Mesothelial cell of epicardium (in vitro differentiated cells): ENCODE measurements around the gene CCL3. TPM values are rescaled to one million over a fixed set of nuclear protein-coding genes. Genes with fewer than 3 reads are reported as not detected.
"Not testable (repeated sequence)": the region's sequence is repeated elsewhere in the genome, so short reads cannot be mapped to it uniquely, and the experiment has no call there.

ENCODE experiments used
- DNase-seq, 2 experiments: peaks; one replicate each; pipeline ENCODE4 v3.0.0; 2021; ENCODE audit warnings: low spot score in 2 of 2; ENCODE audit not compliant: unreplicated experiment in 2 of 2
- H3K27ac Mint-ChIP-seq: 2 replicates; pipeline ENCODE4 v1.8.0; 2021; ENCODE audit warnings: mixed read lengths
- H3K27me3 Mint-ChIP-seq: 2 replicates; pipeline ENCODE4 v1.8.0; 2021; ENCODE audit warnings: low read depth, mixed read lengths
- H3K36me3 Mint-ChIP-seq: 2 replicates; pipeline ENCODE4 v1.8.0; 2021; ENCODE audit warnings: mixed read lengths
- H3K4me1 Mint-ChIP-seq: 2 replicates; pipeline ENCODE4 v1.8.0; 2021; ENCODE audit warnings: mixed read lengths
- H3K4me3 Mint-ChIP-seq: 2 replicates; pipeline ENCODE4 v1.8.0; 2021; ENCODE audit warnings: mild to moderate bottlenecking, moderate library complexity, mixed read lengths
- H3K9me3 Mint-ChIP-seq: 2 replicates; pipeline ENCODE4 v1.8.0; 2021; ENCODE audit warnings: mixed read lengths
- CTCF ChIP-seq: fragments of 200-600 bp; sonication (generic); IDR thresholded peaks from one replicate; pipeline ENCODE4 v1.5.0; 2021; ENCODE audit warnings: antibody characterized with exemption; ENCODE audit not compliant: unreplicated experiment
- total RNA-seq: library from RNA; stranded (reverse); gene quantifications from 3 replicates; pipeline ENCODE4 v1.2.1, GENCODE V29; 2021

Gene CCL3
- total RNA-seq, 1 donor from 2014 or later: not detected

- Mint-ChIP-seq H3K36me3 (no peaks in the 10 kb centered on the region), H3K27ac (no peak overlapping the region), H3K4me3 (no peak overlapping the region), H3K27me3 (peaks cover 48% of the 10 kb centered on the region), H3K9me3 (peaks cover 14% of the 10 kb centered on the region), H3K4me1 (no peaks in the 10 kb centered on the region)
- no peak for DNase-seq
- no peak for TF ChIP-seq CTCF
Measured at GRCh38 chr17:36111068-36111490, 21.1 kb upstream of the CCL3 start.

DNA sequence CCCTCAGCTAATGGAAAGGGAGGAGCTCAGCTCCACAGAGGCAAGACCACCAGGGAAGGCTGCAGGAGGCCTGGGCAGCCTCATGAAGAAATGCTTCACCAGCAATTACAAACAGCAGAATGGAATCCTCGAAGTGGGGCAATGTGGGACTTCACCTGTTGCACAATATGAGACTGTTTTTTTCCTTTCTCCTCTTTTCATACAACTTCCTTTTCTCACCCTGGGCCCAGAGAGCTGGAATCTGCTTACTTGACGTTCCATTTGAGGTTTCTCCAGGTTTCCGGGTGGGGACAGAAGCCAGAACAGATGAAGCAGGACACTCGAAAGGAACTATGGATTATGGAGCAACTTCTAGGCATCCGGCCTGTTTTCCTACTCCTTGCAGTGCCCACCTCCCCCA is 18.3 kb upstream of the CCL3 start:
- H3K36me3 Mint-ChIP-seq, H3K9me3 Mint-ChIP-seq, H3K4me3 Mint-ChIP-seq, DNase-seq, H3K4me1 Mint-ChIP-seq, H3K27ac Mint-ChIP-seq: not testable (repeated sequence)
- peaks cover 67% of the 10 kb centered on the region for H3K27me3 Mint-ChIP-seq

GRCh38 chr17:36107660-36108059 is 17.7 kb upstream of the CCL3 start:
- H3K27me3 Mint-ChIP-seq: peaks cover 70% of the 10 kb centered on the region
- no peak overlapping the region for H3K27ac Mint-ChIP-seq
- H3K4me1 Mint-ChIP-seq: no peaks in the 10 kb centered on the region
- no peak overlapping the region for H3K4me3 Mint-ChIP-seq
- H3K36me3 Mint-ChIP-seq: no peaks in the 10 kb centered on the region
- no peak for DNase-seq
- H3K9me3 Mint-ChIP-seq: peaks cover 8% of the 10 kb centered on the region
- no peak for TF ChIP-seq CTCF

- no peak overlapping the region for H3K27ac Mint-ChIP-seq
- no peaks in the 10 kb centered on the region for H3K4me1 Mint-ChIP-seq
- H3K36me3 Mint-ChIP-seq: no peaks in the 10 kb centered on the region
- peaks cover 69% of the 10 kb centered on the region for H3K27me3 Mint-ChIP-seq
- no peak for DNase-seq
- H3K4me3 Mint-ChIP-seq: no peak overlapping the region
- no peaks in the 10 kb centered on the region for H3K9me3 Mint-ChIP-seq
- TF ChIP-seq CTCF: no peak
Measured at GRCh38 chr17:36106493-36106835, 16.5 kb upstream of the CCL3 start.

GRCh38 chr17:36105781-36106492 is 16.0 kb upstream of the CCL3 start:
- H3K27ac Mint-ChIP-seq: no peak overlapping the region
- no peak overlapping the region for H3K4me3 Mint-ChIP-seq
- TF ChIP-seq CTCF: no peak
- H3K27me3 Mint-ChIP-seq: peaks cover 69% of the 10 kb centered on the region
- H3K9me3 Mint-ChIP-seq: no peaks in the 10 kb centered on the region
- no peak for DNase-seq
- H3K4me1 Mint-ChIP-seq: no peaks in the 10 kb centered on the region
- no peaks in the 10 kb centered on the region for H3K36me3 Mint-ChIP-seq

GRCh38 chr17:36104701-36105181 is 14.8 kb upstream of the CCL3 start:
- H3K36me3 Mint-ChIP-seq: no peaks in the 10 kb centered on the region
- H3K27me3 Mint-ChIP-seq: peaks cover 68% of the 10 kb centered on the region
- no peaks in the 10 kb centered on the region for H3K4me1 Mint-ChIP-seq
- no peak for TF ChIP-seq CTCF
- H3K27ac Mint-ChIP-seq: no peak overlapping the region
- H3K9me3 Mint-ChIP-seq: no peaks in the 10 kb centered on the region
- no peak for DNase-seq
- H3K4me3 Mint-ChIP-seq: no peak overlapping the region

DNA sequence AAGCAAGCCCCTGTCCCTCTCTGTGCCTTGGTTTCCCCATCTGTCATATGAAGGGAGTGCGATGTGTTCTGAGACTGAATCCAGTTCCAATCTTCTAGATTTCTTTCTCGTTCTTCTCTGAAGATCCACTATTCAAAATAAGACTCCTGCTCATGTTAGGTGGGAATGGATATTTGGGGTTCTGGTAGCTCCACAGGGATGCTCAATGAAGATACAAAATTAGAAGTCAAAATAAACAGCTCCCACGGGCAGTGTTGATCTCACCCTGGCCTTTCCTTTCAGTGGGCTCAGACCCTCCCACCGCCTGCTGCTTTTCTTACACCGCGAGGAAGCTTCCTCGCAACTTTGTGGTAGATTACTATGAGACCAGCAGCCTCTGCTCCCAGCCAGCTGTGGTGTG is 14.3 kb upstream of the CCL3 start:
- DNase-seq, H3K9me3 Mint-ChIP-seq, H3K4me1 Mint-ChIP-seq, H3K4me3 Mint-ChIP-seq, H3K36me3 Mint-ChIP-seq, H3K27ac Mint-ChIP-seq: not testable (repeated sequence)
- peaks cover 70% of the 10 kb centered on the region for H3K27me3 Mint-ChIP-seq

DNA sequence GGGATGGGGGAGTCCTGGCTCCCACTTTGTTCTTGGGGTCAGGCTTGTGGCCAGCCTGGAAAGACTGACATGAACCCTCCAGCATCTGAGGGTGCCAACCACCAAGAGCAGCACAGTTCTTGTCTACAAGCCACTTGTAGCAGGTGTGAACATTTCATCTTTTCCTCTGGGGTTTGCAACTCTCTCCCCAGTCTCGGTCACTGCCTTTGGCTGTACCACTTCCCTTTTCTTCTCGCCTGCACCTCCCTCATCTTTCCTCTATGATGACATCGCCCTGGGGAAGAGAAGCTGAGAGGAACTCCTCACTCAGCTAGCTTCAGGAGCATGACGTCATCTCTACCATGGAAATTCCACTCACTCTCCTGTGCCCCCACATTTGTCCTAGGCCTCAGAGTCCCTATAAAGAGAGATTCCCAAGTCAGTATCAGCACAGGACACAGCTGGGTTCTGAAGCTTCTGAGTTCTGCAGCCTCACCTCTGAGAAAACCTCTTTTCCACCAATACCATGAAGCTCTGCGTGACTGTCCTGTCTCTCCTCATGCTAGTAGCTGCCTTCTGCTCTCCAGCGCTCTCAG is 13.5 kb upstream of the CCL3 start, which contains the start of gene CCL4:
Gene CCL4 (plus strand): TSS at position 427 of the 575 bp plus-strand sequence. CDS start 79 bp downstream, at position 506.
- H3K27me3 Mint-ChIP-seq: peaks cover 66% of the 10 kb centered on the region
- H3K36me3 Mint-ChIP-seq, H3K27ac Mint-ChIP-seq, H3K4me3 Mint-ChIP-seq, H3K9me3 Mint-ChIP-seq, DNase-seq, H3K4me1 Mint-ChIP-seq: not testable (repeated sequence)

GRCh38 chr17:36099004-36099403 is 9.1 kb upstream of the CCL3 start:
- peaks cover 35% of the 10 kb centered on the region for H3K27me3 Mint-ChIP-seq
- H3K4me3 Mint-ChIP-seq, H3K36me3 Mint-ChIP-seq, H3K4me1 Mint-ChIP-seq, H3K9me3 Mint-ChIP-seq, H3K27ac Mint-ChIP-seq, DNase-seq: not testable (repeated sequence)
